Activated CD8-positive, alpha-beta T cell treated with anti-CD3 and anti-CD28 coated beads for 36 hours (primary cell): ENCODE results near the gene COG3. TPM values are rescaled to one million over a fixed set of nuclear protein-coding genes. Genes with fewer than 3 reads are reported as not detected.

Experiments used
- ATAC-seq: fragments of 200-7000 bp; cut with Tn5 transposase; one replicate; pipeline ENCODE4 v1.10.0; 2021; ENCODE audit warnings: mild to moderate bottlenecking, moderate library complexity
- CTCF ChIA-PET: fragments of 350-600 bp; sonication (Branson Sonifier 250); formaldehyde crosslinking; loops from one replicate; lab custom pipeline; 2021; ENCODE audit warnings: antibody characterized with exemption; lab: Charles Lee
- POLR2A ChIA-PET: fragments of 350-600 bp; sonication (Branson Sonifier 250); formaldehyde crosslinking; loops from one replicate; lab custom pipeline; 2021; ENCODE audit warnings: antibody characterized with exemption; lab: Charles Lee
- DNase-seq: peaks from one replicate; pipeline ENCODE4 v3.0.0-alpha.2; 2020
- H3K27ac Mint-ChIP-seq: one replicate; pipeline ENCODE4 v1.8.0; 2021; ENCODE audit warnings: mild to moderate bottlenecking, mixed read lengths
- H3K27me3 Mint-ChIP-seq: one replicate; pipeline ENCODE4 v1.8.0; 2021; ENCODE audit warnings: mixed read lengths
- H3K36me3 Mint-ChIP-seq: one replicate; pipeline ENCODE4 v1.8.0; 2021; ENCODE audit warnings: low read depth, mixed read lengths
- H3K4me1 Mint-ChIP-seq: one replicate; pipeline ENCODE4 v1.8.0; 2021; ENCODE audit warnings: low read depth, mixed read lengths
- H3K4me3 Mint-ChIP-seq: one replicate; pipeline ENCODE4 v1.8.0; 2021; ENCODE audit warnings: mild to moderate bottlenecking, moderate library complexity, mixed read lengths
- H3K9me3 Mint-ChIP-seq: one replicate; pipeline ENCODE4 v1.8.0; 2021; ENCODE audit warnings: mixed read lengths
- CTCF ChIP-seq: fragments of 200-600 bp; IDR thresholded peaks from one replicate; pipeline ENCODE4 v1.8.0; 2022; ENCODE audit warnings: antibody characterized with exemption, mild to moderate bottlenecking
- intact Hi-C: fragments of 100-400 bp; cut with micrococcal nuclease; formaldehyde crosslinking; loops from one replicate; pipeline ENCODE4 v1.10.0; 2022
- total RNA-seq, 2 experiments: library from RNA; stranded (reverse); gene quantifications; one replicate each; pipeline ENCODE4 v1.2.3, GENCODE V29; 2021

Gene COG3
- total RNA-seq, 2 experiments from 2014 or later, result 19.9 to 22.1 TPM

GRCh38 chr13:45500492-45501174, 35.9 kb downstream of the COG3 start:
- Mint-ChIP-seq H3K4me1 (peaks cover 16% of the 10 kb centered on the region), H3K4me3 (no peak overlapping the region), H3K36me3 (peaks cover 40% of the 10 kb centered on the region), H3K27ac (peak overlapping the region; percentile 88), H3K27me3 (no peaks in the 10 kb centered on the region), H3K9me3 (no peaks in the 10 kb centered on the region)
- ChIA-PET POLR2A (interaction anchor here (0.7 kb wide), 1 partner anchor 208 kb away, joined by 3 read pairs; no protein-coding TSS in a partner anchor), CTCF (interaction anchor here (1.3 to 2.5 kb wide), 2 partner anchors 11 to 17 kb away, joined by 3 to 7 read pairs; no protein-coding TSS in a partner anchor)
- no peak for ATAC-seq
- intact Hi-C loops, result no loop called here
- DNase-seq, result no peak
- no peak for TF ChIP-seq CTCF

- POLR2A ChIA-PET, result no interaction called here
- intact Hi-C loops, result no loop called here
- Mint-ChIP-seq H3K36me3 (peaks cover 39% of the 10 kb centered on the region), H3K27ac (peak overlapping the region; percentile 88), H3K4me1 (peaks cover 16% of the 10 kb centered on the region), H3K4me3 (no peak overlapping the region), H3K27me3 (no peaks in the 10 kb centered on the region), H3K9me3 (no peaks in the 10 kb centered on the region)
- no peak for TF ChIP-seq CTCF
- CTCF ChIA-PET, result interaction anchor here (1.3 kb wide), 1 partner anchor 9 kb away, joined by 3 read pairs; no protein-coding TSS in a partner anchor
- DNase-seq, result no peak
- ATAC-seq, result no peak
These were observed 36.4 kb downstream of the COG3 start for GRCh38 chr13:45501175-45501526.

GRCh38 chr13:45503658-45504057, 38.9 kb downstream of the COG3 start:
- DNase-seq, result no peak
- ChIA-PET POLR2A (no interaction called here), CTCF (interaction anchor here (0.7 kb wide), 2 partner anchors 9 to 132 kb away, joined by 3 read pairs; no protein-coding TSS in a partner anchor)
- H3K36me3 Mint-ChIP-seq, result peaks cover 29% of the 10 kb centered on the region
- no peaks in the 10 kb centered on the region for H3K9me3 Mint-ChIP-seq
- no peak for TF ChIP-seq CTCF
- intact Hi-C loops, result no loop called here
- no peak overlapping the region for H3K27ac Mint-ChIP-seq
- peaks cover 16% of the 10 kb centered on the region for H3K4me1 Mint-ChIP-seq
- ATAC-seq, result no peak
- no peak overlapping the region for H3K4me3 Mint-ChIP-seq
- no peaks in the 10 kb centered on the region for H3K27me3 Mint-ChIP-seq

DNA sequence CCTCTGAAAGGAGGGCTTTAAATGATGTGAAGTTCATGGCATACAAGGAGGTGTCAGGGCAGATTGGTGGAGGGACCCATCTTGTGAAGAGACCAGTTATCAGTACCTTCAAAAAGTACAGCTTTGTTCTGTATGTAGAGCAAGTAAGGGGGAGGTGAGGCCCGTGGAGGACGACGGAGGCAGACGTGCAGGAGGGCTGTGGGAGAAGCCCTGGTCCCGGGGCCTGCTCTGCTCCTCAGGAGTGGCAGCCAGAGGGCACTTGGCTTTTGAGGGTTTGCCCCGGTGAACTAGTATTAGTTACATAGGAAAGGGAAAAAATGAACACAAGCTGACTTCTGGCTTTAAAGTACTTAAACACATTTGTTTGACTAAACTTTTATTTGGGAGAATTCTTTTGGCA, 42.1 kb downstream of the COG3 start:
- H3K36me3 Mint-ChIP-seq, result peaks cover 24% of the 10 kb centered on the region

More for the DNA sequence above, 42.1 kb downstream of the COG3 start:
- Mint-ChIP-seq H3K27me3 (no peaks in the 10 kb centered on the region), H3K4me3 (no peak overlapping the region), H3K4me1 (peaks cover 8% of the 10 kb centered on the region), H3K27ac (peak overlapping the region; percentile 21), H3K9me3 (no peaks in the 10 kb centered on the region)
- POLR2A ChIA-PET, result no interaction called here
- CTCF ChIA-PET, result interaction anchor here (1.9 kb wide), 1 partner anchor 11 kb away, joined by 7 read pairs; no protein-coding TSS in a partner anchor
- TF ChIP-seq CTCF, result no peak
- intact Hi-C loops, result no loop called here
- no peak for ATAC-seq
- DNase-seq, result no peak
